ENCODE results near the gene ZNF670. TPM values are rescaled to one million over a fixed set of nuclear protein-coding genes. Genes with fewer than 3 reads are reported as not detected.

The ZNF670 gene
- total and polyA plus RNA-seq, 2 experiments from 2014 or later = 1.4 to 2.8 TPM

DNA sequence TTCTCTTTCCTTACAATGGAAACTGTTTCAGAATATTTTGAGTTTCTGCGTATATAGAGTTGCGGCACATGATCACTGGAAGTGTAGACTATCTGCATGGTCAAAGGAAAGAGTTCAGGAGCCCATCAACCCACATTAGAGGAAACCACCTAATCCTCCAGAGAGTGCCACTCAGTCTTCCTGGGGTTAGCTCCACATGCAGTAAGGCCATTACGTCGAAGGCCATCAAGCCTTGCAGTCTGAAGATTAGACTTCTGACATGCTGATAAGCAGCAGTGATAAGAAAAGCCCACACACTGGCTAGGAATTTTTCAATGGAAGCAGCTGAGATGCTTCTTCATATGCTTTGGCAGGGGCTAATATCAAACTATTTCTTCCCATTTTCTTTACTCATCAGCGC lies 17.9 kb upstream of the ZNF670 start:
- H3K27ac ChIP-seq = no peak overlapping the region
- H3K36me3 ChIP-seq (ENCODE audit: low read depth) = peaks cover 31% of the 10 kb centered on the region
- no peaks in the 10 kb centered on the region for H3F3A ChIP-seq (ENCODE audit: insufficient read depth)
- H2AFZ ChIP-seq = no peak overlapping the region
- no peaks in the 10 kb centered on the region for H3K9me2 ChIP-seq (ENCODE audit: insufficient read depth)
- WGBS, 2 experiments (ENCODE audit: low coverage in 1 of 2, low lambda C conversion rate in 2 of 2, missing lambda C conversion rate in 2 of 2) = 96 to 100% methylated on average over 5 of the region's 5 CpGs
- peaks cover 12% of the 10 kb centered on the region for H3K79me2 ChIP-seq (ENCODE audit: insufficient read depth)
- DNase-seq = no peak
- no peak overlapping the region for H3K9ac ChIP-seq
- TF ChIP-seq EZH2 (IDR thresholded peaks at IDR 0.05; ENCODE audit: insufficient read depth, poor library complexity, severe bottlenecking) = no peak
- TF ChIP-seq EZH2phosphoT487 (IDR thresholded peaks at IDR 0.05; ENCODE audit: insufficient read depth, low read depth) = no peak
- in situ Hi-C loops (cut with MboI) = no loop called here
- H3K4me3 ChIP-seq = no peak overlapping the region
- H3K9me3 ChIP-seq (ENCODE audit: low read depth) = no peaks in the 10 kb centered on the region
- no peaks in the 10 kb centered on the region for H3K27me3 ChIP-seq (replicated peaks; ENCODE audit: insufficient read depth)
- no peaks in the 10 kb centered on the region for H3K4me1 ChIP-seq (ENCODE audit: insufficient read depth)
- no peak overlapping the region for H3K4me2 ChIP-seq (ENCODE audit: unreplicated experiment)
- H4K20me1 ChIP-seq (ENCODE audit: insufficient read depth) = no peaks in the 10 kb centered on the region

DNA sequence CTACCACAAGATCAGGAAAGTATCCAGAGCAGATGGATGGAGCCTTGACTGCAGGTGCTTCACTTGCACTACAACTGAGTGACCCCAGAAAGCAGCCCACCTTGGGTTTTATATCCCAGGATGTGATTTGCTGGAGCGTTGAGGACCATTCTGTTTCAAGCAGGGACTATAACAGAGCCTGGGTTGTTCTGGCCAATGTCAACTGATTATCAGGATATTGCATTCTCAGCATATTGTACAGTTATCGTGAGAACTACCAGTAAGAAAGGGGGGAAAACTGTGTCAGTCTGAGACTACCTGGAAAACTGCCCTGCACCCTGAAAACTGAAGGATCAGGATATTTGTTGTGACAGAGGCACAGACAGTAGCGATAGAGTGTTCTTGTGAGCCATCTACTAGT lies 17.5 kb upstream of the ZNF670 start:
- Histone ChIP-seq H3K9ac (no peak overlapping the region), H3K9me3 (ENCODE audit: low read depth) (no peaks in the 10 kb centered on the region), H3K36me3 (ENCODE audit: low read depth) (peaks cover 27% of the 10 kb centered on the region), H2AFZ (no peak overlapping the region), H3F3A (ENCODE audit: insufficient read depth) (no peaks in the 10 kb centered on the region), H3K27me3 (replicated peaks; ENCODE audit: insufficient read depth) (no peaks in the 10 kb centered on the region), H4K20me1 (ENCODE audit: insufficient read depth) (no peaks in the 10 kb centered on the region), H3K4me1 (ENCODE audit: insufficient read depth) (no peaks in the 10 kb centered on the region), H3K79me2 (ENCODE audit: insufficient read depth) (peaks cover 8% of the 10 kb centered on the region), H3K27ac (no peak overlapping the region), H3K9me2 (ENCODE audit: insufficient read depth) (no peaks in the 10 kb centered on the region), H3K4me3 (no peak overlapping the region), H3K4me2 (ENCODE audit: unreplicated experiment) (no peak overlapping the region)
- in situ Hi-C loops (cut with MboI) = no loop called here
- DNase-seq = no peak
- no peak for TF ChIP-seq EZH2 (IDR thresholded peaks at IDR 0.05; ENCODE audit: insufficient read depth, poor library complexity, severe bottlenecking)
- TF ChIP-seq EZH2phosphoT487 (IDR thresholded peaks at IDR 0.05; ENCODE audit: insufficient read depth, low read depth) = no peak
- WGBS, 2 experiments (ENCODE audit: low coverage in 1 of 2, low lambda C conversion rate in 2 of 2, missing lambda C conversion rate in 2 of 2) = 97 to 100% methylated on average over 3 of the region's 3 CpGs

DNA sequence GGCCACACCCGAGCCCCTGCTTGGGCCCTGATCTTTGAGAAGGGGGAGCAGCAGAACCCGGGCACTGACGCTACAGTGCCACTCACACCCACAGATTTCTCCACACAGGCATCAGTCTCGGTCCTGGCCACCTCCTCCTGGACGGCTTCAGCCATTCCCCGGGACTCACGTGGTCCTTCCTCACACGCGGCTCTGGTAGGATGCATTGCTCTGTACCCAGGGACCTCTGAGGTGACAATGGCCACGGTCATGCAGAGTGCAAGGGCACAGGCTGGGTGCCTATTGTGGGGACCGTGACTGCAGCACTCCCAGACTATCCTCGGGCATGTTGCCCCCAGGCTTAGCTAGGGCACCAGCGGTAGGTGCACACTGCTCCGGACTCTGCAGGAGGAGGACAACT lies 11.8 kb upstream of the ZNF670 start:
- H3F3A ChIP-seq (ENCODE audit: insufficient read depth) = no peaks in the 10 kb centered on the region
- WGBS, 2 experiments (ENCODE audit: low coverage in 1 of 2, low lambda C conversion rate in 2 of 2, missing lambda C conversion rate in 2 of 2) = 61 to 67% methylated on average over 13 to 14 of the region's 14 CpGs
- in situ Hi-C loops (cut with MboI) = no loop called here
- no peak overlapping the region for H3K27ac ChIP-seq
- H3K79me2 ChIP-seq (ENCODE audit: insufficient read depth) = no peaks in the 10 kb centered on the region
- no peaks in the 10 kb centered on the region for H4K20me1 ChIP-seq (ENCODE audit: insufficient read depth)
- no peaks in the 10 kb centered on the region for H3K27me3 ChIP-seq (replicated peaks; ENCODE audit: insufficient read depth)
- no peak overlapping the region for H2AFZ ChIP-seq
- H3K36me3 ChIP-seq (ENCODE audit: low read depth) = no peaks in the 10 kb centered on the region
- H3K4me3 ChIP-seq = no peak overlapping the region
- DNase-seq = no peak
- no peaks in the 10 kb centered on the region for H3K9me3 ChIP-seq (ENCODE audit: low read depth)
- H3K9me2 ChIP-seq (ENCODE audit: insufficient read depth) = no peaks in the 10 kb centered on the region
- H3K4me1 ChIP-seq (ENCODE audit: insufficient read depth) = no peaks in the 10 kb centered on the region
- H3K9ac ChIP-seq = no peak overlapping the region
- no peak for TF ChIP-seq EZH2phosphoT487 (IDR thresholded peaks at IDR 0.05; ENCODE audit: insufficient read depth, low read depth)
- no peak overlapping the region for H3K4me2 ChIP-seq (ENCODE audit: unreplicated experiment)

DNA sequence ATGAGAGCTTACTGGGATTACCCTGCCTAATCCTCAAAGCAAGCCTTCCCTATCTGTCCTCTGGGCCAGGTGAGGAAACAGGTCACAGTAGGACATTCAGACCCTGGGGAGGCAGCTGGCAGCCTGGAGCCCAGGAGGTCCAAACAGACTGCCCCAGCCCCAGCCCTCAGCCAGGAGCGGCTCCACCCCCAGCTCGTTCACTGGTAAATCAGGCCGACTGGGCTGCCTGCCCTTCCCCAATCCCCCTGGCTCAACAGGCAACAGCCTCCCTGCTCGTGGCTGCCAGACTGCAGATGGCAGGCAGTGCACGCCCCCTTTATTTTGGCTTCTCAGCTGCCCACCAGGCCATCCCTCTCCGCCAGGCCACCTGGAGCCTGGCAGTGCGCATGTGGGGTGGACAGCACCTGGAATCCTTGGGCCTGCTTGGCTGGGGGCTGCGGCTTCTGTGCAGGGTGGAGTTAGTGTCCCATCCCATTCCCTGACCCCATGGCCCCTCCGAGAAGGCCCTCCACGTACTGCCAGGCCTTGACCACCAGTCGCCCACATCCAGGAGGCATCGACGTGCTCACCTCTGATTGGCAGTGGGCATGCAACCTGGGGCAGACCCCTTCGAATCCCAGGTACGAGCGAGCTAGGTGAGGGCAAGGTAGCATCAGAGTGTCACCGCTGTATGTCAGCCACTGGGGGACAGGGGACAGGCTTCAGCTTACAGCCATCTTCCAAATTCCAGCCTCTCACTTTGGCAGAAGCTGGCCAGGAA lies 11.2 kb upstream of the ZNF670 start:
- no peak overlapping the region for H2AFZ ChIP-seq
- H3K4me1 ChIP-seq (ENCODE audit: insufficient read depth) = no peaks in the 10 kb centered on the region
- H3K9ac ChIP-seq = no peak overlapping the region
- H4K20me1 ChIP-seq (ENCODE audit: insufficient read depth) = no peaks in the 10 kb centered on the region
- no peaks in the 10 kb centered on the region for H3K79me2 ChIP-seq (ENCODE audit: insufficient read depth)
- no peak overlapping the region for H3K4me3 ChIP-seq
- H3F3A ChIP-seq (ENCODE audit: insufficient read depth) = no peaks in the 10 kb centered on the region
- no peak overlapping the region for H3K4me2 ChIP-seq (ENCODE audit: unreplicated experiment)
- no peaks in the 10 kb centered on the region for H3K36me3 ChIP-seq (ENCODE audit: low read depth)
- no peaks in the 10 kb centered on the region for H3K27me3 ChIP-seq (replicated peaks; ENCODE audit: insufficient read depth)
- H3K27ac ChIP-seq = no peak overlapping the region
- DNase-seq = no peak
- 56 to 68% methylated on average over 16 to 17 of the region's 17 CpGs for WGBS, 2 experiments (ENCODE audit: low coverage in 1 of 2, low lambda C conversion rate in 2 of 2, missing lambda C conversion rate in 2 of 2)
- TF ChIP-seq EZH2 (IDR thresholded peaks at IDR 0.05; ENCODE audit: insufficient read depth, poor library complexity, severe bottlenecking) (no peak), EZH2phosphoT487 (IDR thresholded peaks at IDR 0.05; ENCODE audit: insufficient read depth, low read depth) (no peak)
- in situ Hi-C loops (cut with MboI) = no loop called here
- no peaks in the 10 kb centered on the region for H3K9me3 ChIP-seq (ENCODE audit: low read depth)
- H3K9me2 ChIP-seq (ENCODE audit: insufficient read depth) = no peaks in the 10 kb centered on the region

All from GM23248 (cell line).